AG09309 (cell line): ENCODE data around the gene TDRD7.

ENCODE experiments used
- DNase-seq: peaks from one replicate; pipeline ENCODE4 v3.0.0-alpha.2; 2010; ENCODE audit warnings: low read depth
- H3K4me3 ChIP-seq: 2 replicates; pipeline ENCODE4 v1.5.1; 2011; ENCODE audit warnings: mild to moderate bottlenecking, low read depth, low read length, moderate library complexity; ENCODE audit not compliant: control insufficient read depth
- TF ChIP-seq, protein P1 (sequence below): IDR thresholded peaks from 2 replicates; pipeline ENCODE4 v1.5.1; 2011; ENCODE audit warnings: mild to moderate bottlenecking, low read depth, low read length, inconsistent platforms; ENCODE audit not compliant: insufficient read depth, control insufficient read depth; ENCODE audit errors: missing control alignments

The TDRD7 gene

DNA sequence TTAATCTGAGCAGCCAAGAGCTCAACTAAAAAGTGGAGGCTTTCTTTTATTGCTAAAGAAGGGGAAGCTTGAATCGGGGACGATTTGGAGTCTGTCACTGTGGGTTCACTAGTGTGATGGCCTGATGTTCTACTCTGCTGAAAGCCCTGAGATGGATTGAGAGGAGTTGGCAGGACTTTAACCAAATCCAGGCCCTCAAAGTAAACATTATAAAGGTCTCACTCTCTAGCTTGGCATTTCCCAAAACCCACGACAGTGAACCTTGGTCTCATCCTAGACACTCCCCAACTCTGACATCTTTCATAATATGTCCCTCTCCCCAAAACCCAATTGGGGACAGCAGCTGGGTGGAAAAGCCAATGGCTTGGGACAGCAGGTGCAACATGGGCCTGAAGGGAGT is 122.3 kb downstream of the TDRD7 start:
- TF ChIP-seq, protein P1, sequence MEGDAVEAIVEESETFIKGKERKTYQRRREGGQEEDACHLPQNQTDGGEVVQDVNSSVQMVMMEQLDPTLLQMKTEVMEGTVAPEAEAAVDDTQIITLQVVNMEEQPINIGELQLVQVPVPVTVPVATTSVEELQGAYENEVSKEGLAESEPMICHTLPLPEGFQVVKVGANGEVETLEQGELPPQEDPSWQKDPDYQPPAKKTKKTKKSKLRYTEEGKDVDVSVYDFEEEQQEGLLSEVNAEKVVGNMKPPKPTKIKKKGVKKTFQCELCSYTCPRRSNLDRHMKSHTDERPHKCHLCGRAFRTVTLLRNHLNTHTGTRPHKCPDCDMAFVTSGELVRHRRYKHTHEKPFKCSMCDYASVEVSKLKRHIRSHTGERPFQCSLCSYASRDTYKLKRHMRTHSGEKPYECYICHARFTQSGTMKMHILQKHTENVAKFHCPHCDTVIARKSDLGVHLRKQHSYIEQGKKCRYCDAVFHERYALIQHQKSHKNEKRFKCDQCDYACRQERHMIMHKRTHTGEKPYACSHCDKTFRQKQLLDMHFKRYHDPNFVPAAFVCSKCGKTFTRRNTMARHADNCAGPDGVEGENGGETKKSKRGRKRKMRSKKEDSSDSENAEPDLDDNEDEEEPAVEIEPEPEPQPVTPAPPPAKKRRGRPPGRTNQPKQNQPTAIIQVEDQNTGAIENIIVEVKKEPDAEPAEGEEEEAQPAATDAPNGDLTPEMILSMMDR = no peak
- no peak for DNase-seq

DNA sequence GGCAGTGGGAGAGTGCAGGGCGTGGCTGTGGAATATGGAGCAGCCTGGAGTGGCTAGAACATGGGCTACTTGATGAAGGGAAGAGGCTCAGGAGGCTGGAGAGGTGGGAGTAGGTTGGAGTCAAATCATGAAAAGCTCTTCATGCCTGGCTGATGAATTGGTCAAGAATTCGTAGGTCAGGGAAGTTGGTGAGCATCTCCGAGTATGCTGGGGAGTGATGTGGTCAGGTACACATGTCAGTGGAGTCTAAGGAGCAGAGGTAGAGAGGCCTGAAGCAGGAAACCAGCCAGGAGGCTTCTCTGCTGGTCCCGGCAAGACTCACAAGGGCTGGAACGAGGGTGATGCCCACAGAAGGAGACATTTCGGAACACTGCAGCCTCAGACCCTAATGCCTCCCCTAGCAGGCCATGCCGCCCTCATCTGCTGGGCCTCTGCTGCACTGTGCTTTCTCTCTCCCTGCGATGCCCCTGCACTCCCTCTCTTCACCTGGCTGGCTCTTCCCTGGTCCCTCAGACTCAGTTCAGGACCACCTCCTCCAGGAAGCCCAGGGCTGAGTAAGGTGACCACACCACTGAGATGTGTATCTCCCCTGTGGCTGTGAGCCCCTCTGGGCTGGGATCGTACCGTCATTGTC is 123.2 kb downstream of the TDRD7 start:
- H3K4me3 ChIP-seq = no peak overlapping the region
- TF ChIP-seq, protein P1 = no peak
- DNase-seq = no peak

More for the DNA sequence above, 122.3 kb downstream of the TDRD7 start:
- no peak overlapping the region for H3K4me3 ChIP-seq

DNA sequence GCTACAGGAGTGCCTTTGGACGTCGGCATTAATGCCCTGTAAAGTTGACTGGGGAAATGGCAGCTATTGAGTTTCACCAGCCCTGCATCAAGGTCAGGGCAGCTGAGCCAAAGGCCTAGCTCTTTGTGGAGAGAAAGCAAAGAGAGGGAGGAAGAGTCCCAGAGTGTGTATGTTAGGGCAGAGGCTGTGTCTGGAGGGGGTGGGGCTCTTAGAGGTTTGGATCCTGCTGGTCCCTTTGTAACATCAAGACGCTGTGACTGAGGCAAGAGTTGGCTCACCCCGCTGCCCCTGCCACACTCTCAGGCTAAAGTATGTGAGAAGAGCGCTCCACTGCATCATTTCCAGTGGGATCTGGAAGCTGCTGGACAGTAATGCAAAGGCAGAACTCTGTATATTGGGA is 123.9 kb downstream of the TDRD7 start:
- TF ChIP-seq, protein P1 = no peak
- DNase-seq = no peak
- no peak overlapping the region for H3K4me3 ChIP-seq

DNA sequence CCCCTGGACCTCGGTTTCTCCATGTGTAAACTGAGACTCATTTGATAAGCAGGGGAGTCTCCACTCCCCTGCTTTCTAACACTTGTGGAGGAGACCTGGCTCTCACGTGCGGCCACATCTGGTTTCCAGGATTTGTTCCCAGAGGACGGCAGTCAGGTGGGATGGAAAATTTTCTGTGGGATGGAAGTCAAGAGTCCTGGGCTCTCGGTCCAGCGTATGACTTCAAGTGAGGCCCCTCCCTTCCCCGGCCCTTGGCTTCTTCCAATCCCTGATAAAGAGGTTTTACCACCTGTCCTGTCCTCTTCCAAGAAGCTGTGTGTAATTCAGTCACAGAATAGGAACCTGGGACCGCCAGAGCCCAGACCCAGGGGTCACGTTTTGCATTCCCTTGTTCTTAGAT is 124.6 kb downstream of the TDRD7 start:
- no peak overlapping the region for H3K4me3 ChIP-seq
- no peak for DNase-seq
- TF ChIP-seq, protein P1 = no peak

DNA sequence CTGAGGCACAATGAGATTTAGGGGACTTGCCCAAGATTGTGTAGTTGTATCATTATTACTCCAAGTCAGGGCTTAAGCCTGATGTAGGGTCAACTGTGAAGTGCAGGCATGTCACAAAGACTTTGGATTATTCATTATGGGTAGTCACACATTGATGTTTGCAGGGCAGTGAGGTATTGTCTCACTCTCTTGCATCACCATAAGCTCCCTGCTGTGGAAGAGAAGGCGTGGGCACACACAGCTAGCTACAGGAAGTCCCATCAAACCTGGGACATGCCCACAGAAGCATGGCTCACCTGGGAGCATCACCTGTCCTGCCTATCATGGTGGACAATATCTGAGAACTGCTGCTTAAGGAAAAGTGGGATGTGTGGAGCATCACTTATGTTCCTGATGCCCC is 131.7 kb downstream of the TDRD7 start:
- no peak for DNase-seq
- TF ChIP-seq, protein P1 = no peak
- H3K4me3 ChIP-seq = no peak overlapping the region

DNA sequence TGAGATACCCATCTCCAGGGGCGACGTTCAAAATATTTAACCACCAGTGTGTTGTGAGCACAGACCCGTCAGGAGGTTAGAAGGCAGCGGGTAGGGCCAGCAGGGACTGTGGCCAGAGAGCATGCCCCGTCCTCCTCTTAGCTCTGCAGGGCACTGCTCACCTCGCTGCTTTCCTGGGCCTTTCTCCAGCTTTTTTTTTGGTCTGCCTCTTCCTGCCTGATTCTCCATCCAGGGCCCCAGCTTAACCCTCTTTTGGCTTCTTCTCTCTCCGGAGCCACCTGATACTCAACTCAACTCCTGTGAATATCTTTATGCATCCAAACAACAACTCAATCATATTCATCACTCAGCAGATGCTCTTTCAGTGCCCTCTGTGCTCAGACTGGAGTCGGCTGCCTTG is 133.6 kb downstream of the TDRD7 start:
- no peak overlapping the region for H3K4me3 ChIP-seq
- TF ChIP-seq, protein P1 = no peak
- DNase-seq = no peak
